Mesendoderm (in vitro differentiated cells): Measurements from ENCODE around the gene RPS21.

Experiments
- DNase-seq: peaks from one replicate; pipeline ENCODE4 v3.0.0; 2013
- H2AK5ac ChIP-seq: 2 replicates; pipeline ENCODE4 v1.6.1; 2013; ENCODE audit warnings: low read length, inconsistent platforms
- H2BK120ac ChIP-seq: 2 replicates; pipeline ENCODE4 v1.6.1; 2013; ENCODE audit warnings: low read depth, mild to moderate bottlenecking, low read length, moderate library complexity, mixed read lengths
- H2BK15ac ChIP-seq: replicated peaks from 2 replicates; pipeline ENCODE4 v1.6.1; 2013; ENCODE audit warnings: low read depth, mild to moderate bottlenecking, moderate library complexity
- H2BK5ac ChIP-seq: 2 replicates; pipeline ENCODE4 v1.6.1; 2013; ENCODE audit warnings: low read length, inconsistent platforms
- H3K18ac ChIP-seq: 2 replicates; pipeline ENCODE4 v1.6.1; 2013; ENCODE audit warnings: mild to moderate bottlenecking, low read length, mixed read lengths
- H3K23ac ChIP-seq: one replicate; pipeline ENCODE4 v1.6.1; 2013; ENCODE audit warnings: low read length
- H3K27ac ChIP-seq: 2 replicates; pipeline ENCODE4 v1.5.1; 2013; ENCODE audit warnings: low read depth, mild to moderate bottlenecking, inconsistent platforms, low read length, moderate library complexity
- H3K27me3 ChIP-seq: 2 replicates; pipeline ENCODE4 v1.6.1; 2013; ENCODE audit warnings: low read length, control low read depth, mild to moderate bottlenecking, inconsistent platforms; ENCODE audit not compliant: insufficient read depth, poor library complexity
- H3K36me3 ChIP-seq: 2 replicates; pipeline ENCODE4 v1.6.1; 2013; ENCODE audit warnings: low read length, inconsistent platforms; ENCODE audit not compliant: control insufficient read depth, insufficient read depth
- H3K4ac ChIP-seq: one replicate; pipeline ENCODE4 v1.6.1; 2013; ENCODE audit warnings: low read depth, mild to moderate bottlenecking, low read length, moderate library complexity
- H3K4me1 ChIP-seq: 2 replicates; pipeline ENCODE4 v1.6.1; 2013; ENCODE audit warnings: low read depth, low read length, inconsistent platforms; ENCODE audit not compliant: control insufficient read depth
- H3K4me2 ChIP-seq: 2 replicates; pipeline ENCODE4 v1.6.1; 2013; ENCODE audit warnings: low read length
- H3K4me3 ChIP-seq: 2 replicates; pipeline ENCODE4 v1.5.1; 2013; ENCODE audit warnings: mild to moderate bottlenecking, low read length
- H3K56ac ChIP-seq: one replicate; pipeline ENCODE4 v1.6.1; 2013; ENCODE audit warnings: low read length
- H3K79me1 ChIP-seq: 2 replicates; pipeline ENCODE4 v1.6.1; 2013; ENCODE audit warnings: low read length, inconsistent platforms
- H3K79me2 ChIP-seq: 2 replicates; pipeline ENCODE4 v1.6.1; 2013; ENCODE audit warnings: mild to moderate bottlenecking, low read length; ENCODE audit not compliant: control insufficient read depth, insufficient read depth
- H3K9ac ChIP-seq: 2 replicates; pipeline ENCODE4 v1.6.1; 2013; ENCODE audit warnings: low read length, inconsistent platforms
- H4K5ac ChIP-seq: one replicate; pipeline ENCODE4 v1.6.1; 2013; ENCODE audit warnings: low read length
- H4K8ac ChIP-seq: one replicate; pipeline ENCODE4 v1.6.1; 2013; ENCODE audit warnings: low read depth, mild to moderate bottlenecking, control low read depth, low read length, moderate library complexity
- WGBS: extraction: QIAGEN DNeasy Blood & Tissue Kit; methylation state at CpG from one replicate; pipeline ENCODE4 v1.1.7; 2013; ENCODE audit warnings: low lambda C conversion rate, missing lambda C conversion rate; ENCODE audit not compliant: insufficient coverage; ENCODE audit errors: extremely low coverage; 5-methylcytosine and 5-hydroxymethylcytosine counted together

RPS21 gene

GRCh38 chr20:62355878-62356588 is 30.9 kb upstream of the RPS21 start:
- no peak overlapping the region for H3K4me2 ChIP-seq

GRCh38 chr20:62356589-62357186 is 30.2 kb upstream of the RPS21 start:
- H3K4ac ChIP-seq = no peak overlapping the region
- H3K18ac ChIP-seq = peak overlapping the region; percentile 17
- H2BK15ac ChIP-seq = no peak overlapping the region
- no peak for DNase-seq
- H3K36me3 ChIP-seq = no peaks in the 10 kb centered on the region
- no peak overlapping the region for H3K4me3 ChIP-seq
- WGBS = no CpG with 5 or more reads among the region's 17 CpGs
- H3K4me1 ChIP-seq = peaks cover 12% of the 10 kb centered on the region
- H3K27me3 ChIP-seq = no peaks in the 10 kb centered on the region
- peaks cover 38% of the 10 kb centered on the region for H3K79me2 ChIP-seq
- H3K56ac ChIP-seq = peak overlapping the region; percentile 49
- peaks cover 2% of the 10 kb centered on the region for H3K79me1 ChIP-seq
- no peak overlapping the region for H2AK5ac ChIP-seq
- no peak overlapping the region for H3K4me2 ChIP-seq
- H2BK120ac ChIP-seq = no peak overlapping the region
- no peak overlapping the region for H3K9ac ChIP-seq
- no peak overlapping the region for H3K23ac ChIP-seq
- H4K5ac ChIP-seq = no peak overlapping the region
- H4K8ac ChIP-seq = no peak overlapping the region
- no peak overlapping the region for H2BK5ac ChIP-seq
- H3K27ac ChIP-seq = peak overlapping the region; percentile 18

More at GRCh38 chr20:62355878-62356588, 30.9 kb upstream of the RPS21 start:
- H3K4me3 ChIP-seq = no peak overlapping the region
- no peak overlapping the region for H2BK120ac ChIP-seq
- no peaks in the 10 kb centered on the region for H3K27me3 ChIP-seq
- peaks cover 2% of the 10 kb centered on the region for H3K36me3 ChIP-seq
- H3K27ac ChIP-seq = peak overlapping the region; percentile 34
- WGBS = no CpG with 5 or more reads among the region's 29 CpGs
- no peak overlapping the region for H4K8ac ChIP-seq
- peak overlapping the region; percentile 11 for H2BK5ac ChIP-seq
- H3K9ac ChIP-seq = peak overlapping the region; percentile 34
- H3K18ac ChIP-seq = peak overlapping the region; percentile 17
- peak overlapping the region; percentile 64 for H3K56ac ChIP-seq
- no peak overlapping the region for H2AK5ac ChIP-seq
- peaks cover 10% of the 10 kb centered on the region for H3K4me1 ChIP-seq
- H3K79me1 ChIP-seq = peaks cover 2% of the 10 kb centered on the region
- H4K5ac ChIP-seq = no peak overlapping the region
- no peak overlapping the region for H2BK15ac ChIP-seq
- peaks cover 38% of the 10 kb centered on the region for H3K79me2 ChIP-seq
- no peak for DNase-seq
- peak overlapping the region; percentile 27 for H3K4ac ChIP-seq
- H3K23ac ChIP-seq = no peak overlapping the region

- Histone ChIP-seq H3K23ac (no peak overlapping the region), H3K27me3 (no peaks in the 10 kb centered on the region), H3K18ac (no peak overlapping the region), H3K79me1 (peaks cover 2% of the 10 kb centered on the region), H3K56ac (peak overlapping the region; percentile 49), H2BK120ac (no peak overlapping the region), H3K4me2 (no peak overlapping the region), H3K4me1 (peaks cover 15% of the 10 kb centered on the region), H3K36me3 (no peaks in the 10 kb centered on the region), H3K79me2 (peaks cover 38% of the 10 kb centered on the region), H2AK5ac (no peak overlapping the region), H2BK15ac (no peak overlapping the region), H4K5ac (no peak overlapping the region), H4K8ac (no peak overlapping the region), H3K27ac (no peak overlapping the region), H3K4me3 (no peak overlapping the region), H3K4ac (no peak overlapping the region), H2BK5ac (no peak overlapping the region), H3K9ac (no peak overlapping the region)
- WGBS = no CpG with 5 or more reads among the region's 25 CpGs
- DNase-seq = no peak
Measured at GRCh38 chr20:62357187-62357667, 29.7 kb upstream of the RPS21 start.

- H3K27ac ChIP-seq = no peak overlapping the region
- H3K18ac ChIP-seq = no peak overlapping the region
- H4K8ac ChIP-seq = no peak overlapping the region
- H3K4me2 ChIP-seq = no peak overlapping the region
- H2AK5ac ChIP-seq = no peak overlapping the region
- H3K23ac ChIP-seq = no peak overlapping the region
- no peak overlapping the region for H3K4ac ChIP-seq
- H4K5ac ChIP-seq = no peak overlapping the region
- H3K36me3 ChIP-seq = no peaks in the 10 kb centered on the region
- no CpG with 5 or more reads among the region's 7 CpGs for WGBS
- no peak for DNase-seq
- no peak overlapping the region for H3K9ac ChIP-seq
- H3K79me2 ChIP-seq = peaks cover 38% of the 10 kb centered on the region
- H3K27me3 ChIP-seq = no peaks in the 10 kb centered on the region
- no peak overlapping the region for H2BK120ac ChIP-seq
- H2BK5ac ChIP-seq = no peak overlapping the region
- H2BK15ac ChIP-seq = no peak overlapping the region
- H3K4me3 ChIP-seq = no peak overlapping the region
- H3K56ac ChIP-seq = no peak overlapping the region
- H3K4me1 ChIP-seq = peaks cover 16% of the 10 kb centered on the region
- peaks cover 5% of the 10 kb centered on the region for H3K79me1 ChIP-seq
Measured at GRCh38 chr20:62357681-62358080, 29.2 kb upstream of the RPS21 start.

- Histone ChIP-seq H3K4me3 (no peak overlapping the region), H3K4me2 (no peak overlapping the region), H3K56ac (peak overlapping the region; percentile 46), H3K79me1 (peaks cover 7% of the 10 kb centered on the region), H3K36me3 (no peaks in the 10 kb centered on the region), H2BK120ac (no peak overlapping the region), H4K8ac (no peak overlapping the region), H2BK5ac (no peak overlapping the region), H3K4me1 (peaks cover 16% of the 10 kb centered on the region), H3K27me3 (no peaks in the 10 kb centered on the region), H2BK15ac (no peak overlapping the region), H3K27ac (no peak overlapping the region), H2AK5ac (no peak overlapping the region), H3K9ac (no peak overlapping the region), H3K18ac (no peak overlapping the region), H4K5ac (no peak overlapping the region), H3K79me2 (peaks cover 39% of the 10 kb centered on the region), H3K4ac (no peak overlapping the region), H3K23ac (peak overlapping the region; percentile 45)
- no CpG with 5 or more reads among the region's 24 CpGs for WGBS
- DNase-seq = no peak
Measured at GRCh38 chr20:62358171-62359042, 28.5 kb upstream of the RPS21 start.
